ENCODE measurements around the gene LRP6.

LRP6 gene

GRCh38 chr12:12224240-12224940, 42.5 kb downstream of the LRP6 start:
- H3K27ac ChIP-seq, result no peak overlapping the region
- TF ChIP-seq CTCF (conservative IDR thresholded peaks at IDR 0.05), result no peak

GRCh38 chr12:12221560-12221959, 45.3 kb downstream of the LRP6 start:
- no peak for TF ChIP-seq CTCF (conservative IDR thresholded peaks at IDR 0.05)
- no peak overlapping the region for H3K27ac ChIP-seq

GRCh38 chr12:12219664-12220063, 47.2 kb downstream of the LRP6 start:
- TF ChIP-seq CTCF (conservative IDR thresholded peaks at IDR 0.05), result no peak
- no peak overlapping the region for H3K27ac ChIP-seq

- TF ChIP-seq CTCF (conservative IDR thresholded peaks at IDR 0.05), result no peak
- H3K27ac ChIP-seq, result peak overlapping the region; percentile 36; the same call in 1 of the 2 replicates
Measured at GRCh38 chr12:12217018-12217359, 49.9 kb downstream of the LRP6 start.

GRCh38 chr12:12216349-12217017, 50.4 kb downstream of the LRP6 start:
- H3K27ac ChIP-seq, result peak overlapping the region; percentile 36; the same call in 1 of the 2 replicates
- TF ChIP-seq CTCF (conservative IDR thresholded peaks at IDR 0.05), result no peak

GRCh38 chr12:12214635-12215131, 52.2 kb downstream of the LRP6 start:
- TF ChIP-seq CTCF (conservative IDR thresholded peaks at IDR 0.05), result no peak
- no peak overlapping the region for H3K27ac ChIP-seq

GRCh38 chr12:12214201-12214600, 52.6 kb downstream of the LRP6 start:
- no peak for TF ChIP-seq CTCF (conservative IDR thresholded peaks at IDR 0.05)
- no peak overlapping the region for H3K27ac ChIP-seq

All from VCaP (cell line).